Measurements from ENCODE around the gene RAPH1.

Gene RAPH1

DNA sequence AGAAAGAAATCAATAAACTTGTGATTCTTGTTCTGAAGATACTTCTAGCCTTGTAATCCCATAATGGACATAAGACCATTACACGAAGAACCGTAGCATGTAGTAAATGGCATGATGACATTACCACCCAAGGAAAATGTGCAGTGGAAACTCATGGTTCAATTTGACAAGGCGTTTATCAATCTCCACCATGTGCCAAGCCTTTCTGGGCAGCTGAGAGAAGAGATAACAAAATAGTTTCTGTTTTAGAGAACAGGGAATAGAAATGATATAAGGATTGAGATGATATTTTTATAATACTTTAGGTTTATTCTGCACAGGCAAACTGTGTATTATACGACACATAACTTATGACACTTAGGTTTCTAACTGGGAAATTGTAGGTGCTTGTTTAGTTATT, 187.7 kb downstream of the RAPH1 start:
- DNase-seq: no peak

DNA sequence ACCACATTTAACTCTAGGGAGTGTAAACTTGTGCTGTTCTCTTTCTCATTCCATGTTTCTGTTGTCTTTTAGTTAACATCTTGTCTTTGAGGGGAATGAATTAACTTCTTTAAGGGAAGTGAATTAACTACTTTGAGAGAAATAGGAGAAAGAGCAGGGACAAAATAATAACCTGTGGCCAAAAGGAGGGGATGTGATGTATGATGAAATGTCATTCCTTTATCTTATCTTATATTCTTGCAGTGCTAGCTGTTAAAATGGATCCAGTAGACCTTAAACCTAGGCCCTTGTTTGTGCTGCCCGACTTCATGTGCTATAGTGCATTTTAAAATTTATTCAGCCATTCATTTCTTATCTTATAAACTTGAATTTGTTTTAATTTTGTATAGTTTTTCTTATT, 188.5 kb downstream of the RAPH1 start:
- DNase-seq: no peak

DNA sequence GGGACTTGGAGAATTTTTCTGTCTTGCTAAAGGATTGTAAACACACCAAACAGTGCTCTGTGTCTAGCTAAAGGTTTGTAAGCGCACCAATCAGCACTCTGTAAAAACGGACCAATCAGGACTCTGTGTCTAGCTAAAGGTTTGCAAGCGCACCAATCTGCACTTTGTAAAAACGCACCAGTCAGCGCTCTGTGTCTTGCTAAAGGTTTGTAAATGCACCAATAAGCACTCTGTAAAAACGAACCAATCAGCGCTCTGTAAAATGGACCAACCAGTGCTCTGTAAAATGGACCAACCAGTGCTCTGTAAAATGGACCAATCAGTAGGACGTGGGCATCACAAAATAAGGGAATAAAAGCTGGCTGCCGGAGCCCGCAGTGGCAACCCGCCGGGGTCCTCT, 190.4 kb downstream of the RAPH1 start:
- no peak for DNase-seq

All from NCI-H446 treated with DMSO at 0.1 percent for 48 hours (cell line).